Adipocyte (in vitro differentiated cells): ENCODE data around the gene ZNF445.
"Not testable (repeated sequence)": the region's sequence is repeated elsewhere in the genome, so short reads cannot be mapped to it uniquely, and the experiment has no call there.

Experiments used
- DNase-seq: peaks from one replicate; pipeline ENCODE4 v3.0.0-alpha.2; 2015; ENCODE audit warnings: low read depth
- H3K27me3 ChIP-seq: replicated peaks from 2 replicates; pipeline ENCODE4 v1.7.0; 2013; ENCODE audit warnings: mild to moderate bottlenecking, low read length, moderate library complexity; ENCODE audit not compliant: control insufficient read depth, insufficient read depth
- H3K36me3 ChIP-seq: 2 replicates; pipeline ENCODE4 v1.7.0; 2013; ENCODE audit warnings: low read length, mild to moderate bottlenecking, moderate library complexity; ENCODE audit not compliant: control insufficient read depth, insufficient read depth, severe bottlenecking
- H3K4me1 ChIP-seq: 2 replicates; pipeline ENCODE4 v1.7.0; 2013; ENCODE audit warnings: mild to moderate bottlenecking, low read length, moderate library complexity; ENCODE audit not compliant: control insufficient read depth, insufficient read depth
- H3K4me3 ChIP-seq: 2 replicates; pipeline ENCODE4 v1.7.0; 2013; ENCODE audit warnings: mild to moderate bottlenecking, low read length, moderate library complexity
- H3K9ac ChIP-seq: 2 replicates; pipeline ENCODE4 v1.7.0; 2013; ENCODE audit warnings: mild to moderate bottlenecking, low read length, moderate library complexity
- H3K9me3 ChIP-seq: 2 replicates; pipeline ENCODE4 v1.7.0; 2013; ENCODE audit warnings: mild to moderate bottlenecking, low read length, moderate library complexity; ENCODE audit not compliant: control insufficient read depth

Gene ZNF445

DNA sequence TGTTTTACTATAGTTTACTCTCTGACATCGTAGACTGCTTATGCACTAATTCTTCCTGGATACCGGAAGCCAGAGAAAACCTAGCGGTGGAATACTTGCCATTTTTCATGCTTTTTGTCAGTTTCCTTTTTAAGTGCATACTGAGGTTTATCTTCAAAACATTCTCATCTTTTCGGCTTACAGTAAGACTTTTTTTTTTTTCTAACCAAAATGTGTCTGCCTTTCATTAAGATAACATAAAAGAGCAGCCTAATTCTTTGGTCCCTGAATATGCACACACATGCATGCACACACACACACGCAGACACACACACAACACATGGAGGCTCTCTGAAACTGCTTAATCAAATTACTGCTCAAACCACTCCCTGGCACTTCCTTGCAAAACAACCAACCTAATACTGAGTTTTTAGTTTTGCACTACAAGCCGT, 1.3 kb downstream of the ZNF445 start:
- no peaks in the 10 kb centered on the region for H3K36me3 ChIP-seq
- peak overlapping the region; percentile 95 for H3K4me3 ChIP-seq
- H3K27me3 ChIP-seq, result no peaks in the 10 kb centered on the region
- no peaks in the 10 kb centered on the region for H3K9me3 ChIP-seq
- H3K9ac ChIP-seq, result peak overlapping the region; percentile 91
- peak; percentile 67 for DNase-seq
- H3K4me1 ChIP-seq, result peaks cover 8% of the 10 kb centered on the region

DNA sequence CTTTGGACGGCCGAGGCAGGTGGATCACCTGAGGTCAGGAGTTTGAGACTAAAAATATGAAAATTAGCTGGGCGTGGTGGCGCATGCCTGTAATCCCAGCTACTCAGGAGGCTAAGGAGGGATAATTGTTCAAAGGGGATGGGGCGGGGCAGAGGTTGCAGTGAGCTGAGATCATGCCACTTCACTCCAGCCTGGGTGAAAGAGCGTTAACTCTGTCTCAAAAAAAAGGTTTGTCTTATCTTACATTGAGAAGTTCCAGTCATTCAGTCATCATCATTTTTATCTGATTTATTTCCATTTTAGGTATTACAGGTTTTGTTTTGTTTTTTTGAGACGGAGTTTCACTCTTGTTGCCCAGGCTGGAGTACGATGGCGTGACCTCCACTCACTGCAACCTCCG, 2.6 kb downstream of the ZNF445 start:
- H3K27me3 ChIP-seq, DNase-seq, H3K36me3 ChIP-seq, H3K9ac ChIP-seq, H3K4me3 ChIP-seq, H3K9me3 ChIP-seq, H3K4me1 ChIP-seq: not testable (repeated sequence)

DNA sequence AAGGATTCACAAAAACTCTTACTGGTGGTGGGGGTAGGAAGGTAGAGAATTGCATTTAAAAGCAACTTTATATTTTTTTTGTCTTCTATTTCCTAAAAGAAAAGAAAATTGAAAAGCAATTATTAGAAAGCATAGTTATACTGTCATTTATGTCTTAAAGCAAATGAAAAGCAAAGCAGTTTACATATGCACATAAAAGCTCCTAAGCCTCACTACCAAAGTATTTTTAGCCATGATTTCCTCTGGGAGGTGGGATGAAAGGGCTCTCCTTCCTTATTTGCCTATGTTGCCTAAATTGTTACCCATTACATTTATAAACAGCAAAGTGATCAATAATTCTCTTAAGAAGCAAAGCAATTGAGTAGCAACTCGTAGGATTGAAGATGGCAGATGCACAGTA, 7.0 kb downstream of the ZNF445 start:
- Histone ChIP-seq H3K4me1 (peaks cover 4% of the 10 kb centered on the region), H3K9ac (no peak overlapping the region), H3K36me3 (peaks cover 12% of the 10 kb centered on the region), H3K4me3 (no peak overlapping the region), H3K27me3 (no peaks in the 10 kb centered on the region), H3K9me3 (no peaks in the 10 kb centered on the region)
- DNase-seq, result no peak

DNA sequence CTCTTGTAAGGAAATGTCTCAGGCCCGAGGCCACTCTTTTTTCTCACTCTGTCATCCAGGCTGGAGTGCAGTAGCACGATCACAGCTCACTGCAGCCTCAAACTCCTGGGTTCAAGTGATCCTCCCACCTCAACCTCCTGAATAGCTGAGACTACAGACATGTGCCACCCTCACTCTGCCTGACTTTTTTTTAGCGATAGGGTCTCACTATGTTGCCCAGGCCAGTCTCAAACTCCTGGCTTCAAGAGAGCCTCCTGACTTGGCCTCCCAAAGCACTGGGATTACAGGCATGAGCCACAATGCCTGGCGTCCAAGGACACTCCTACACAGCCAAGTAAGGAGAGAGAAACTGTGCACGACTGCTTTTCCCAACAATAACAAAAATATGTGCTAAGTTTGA, 7.6 kb downstream of the ZNF445 start:
- no peak for DNase-seq
- H3K27me3 ChIP-seq, result no peaks in the 10 kb centered on the region
- H3K36me3 ChIP-seq, result peaks cover 12% of the 10 kb centered on the region
- H3K9me3 ChIP-seq, result no peaks in the 10 kb centered on the region
- no peak overlapping the region for H3K9ac ChIP-seq
- H3K4me1 ChIP-seq, result peaks cover 4% of the 10 kb centered on the region
- no peak overlapping the region for H3K4me3 ChIP-seq

DNA sequence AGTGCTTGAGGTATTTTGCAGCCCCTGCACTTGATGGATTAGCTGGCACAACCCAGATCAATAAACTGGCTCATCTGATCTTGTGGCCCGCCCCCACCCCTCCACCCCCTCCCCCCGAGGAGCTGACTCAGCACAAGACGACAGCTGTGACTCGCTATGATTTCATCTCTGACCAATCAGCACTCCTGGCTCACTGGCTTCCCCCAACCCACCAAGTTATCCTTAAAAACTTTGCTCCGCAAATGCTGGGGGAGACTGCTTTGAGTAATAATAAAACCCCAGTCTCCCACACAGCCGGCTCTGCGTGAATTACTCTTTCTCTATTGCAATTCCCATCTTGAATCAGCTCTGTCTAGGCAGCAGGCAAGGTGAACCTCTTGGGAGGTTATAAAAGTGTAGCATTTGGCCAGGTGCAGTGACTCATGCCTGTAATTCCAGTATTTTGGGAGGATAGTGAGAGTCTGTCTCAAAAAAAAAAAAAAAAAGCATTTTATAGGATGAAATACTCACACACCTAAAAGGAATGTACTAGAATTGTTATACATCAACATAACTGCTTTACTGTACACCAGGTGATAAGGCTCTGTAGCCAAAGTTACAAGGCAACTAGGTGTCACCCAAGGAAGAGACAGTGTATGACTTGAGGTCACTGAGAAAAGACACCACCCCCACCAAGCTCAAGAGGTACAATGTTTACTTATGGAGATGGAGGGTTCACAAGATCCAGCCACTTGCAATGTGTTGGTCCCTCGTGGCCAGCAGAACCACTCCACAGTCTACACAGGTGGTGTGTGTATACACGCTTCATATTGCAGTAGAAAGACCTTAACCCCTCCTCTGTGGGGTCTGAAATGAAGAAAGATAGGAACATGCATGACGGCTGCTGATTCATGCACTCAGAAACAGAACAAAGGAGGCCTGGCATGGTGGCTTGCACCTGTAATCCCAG, 8.6 kb downstream of the ZNF445 start:
- H3K9ac ChIP-seq, result no peak overlapping the region
- peaks cover 4% of the 10 kb centered on the region for H3K4me1 ChIP-seq
- no peaks in the 10 kb centered on the region for H3K27me3 ChIP-seq
- peak; percentile 6 for DNase-seq
- H3K4me3 ChIP-seq, result no peak overlapping the region
- H3K9me3 ChIP-seq, result no peaks in the 10 kb centered on the region
- peaks cover 20% of the 10 kb centered on the region for H3K36me3 ChIP-seq

DNA sequence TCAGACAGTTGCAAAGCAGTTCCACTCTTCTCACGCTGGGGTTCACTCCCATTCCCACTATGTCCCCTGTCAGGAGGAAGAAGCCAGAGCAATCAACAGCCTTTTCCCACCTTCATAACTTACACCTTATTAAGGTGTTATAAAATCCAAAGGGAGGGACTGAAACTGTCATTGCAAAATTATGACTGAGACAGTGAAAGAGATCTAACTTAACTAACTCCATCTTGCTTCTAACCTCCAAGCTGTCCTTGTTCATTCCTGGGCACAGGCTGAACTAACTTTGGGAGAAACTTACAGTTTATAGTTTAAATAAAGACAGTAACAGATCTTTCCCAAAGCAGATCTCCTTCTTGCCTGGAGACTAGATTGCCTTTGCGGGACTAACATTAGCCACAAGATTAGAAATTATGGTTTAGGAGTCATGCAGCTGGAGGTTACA, 9.4 kb downstream of the ZNF445 start:
- H3K9ac ChIP-seq, H3K4me3 ChIP-seq, H3K4me1 ChIP-seq, DNase-seq, H3K27me3 ChIP-seq, H3K9me3 ChIP-seq: not testable (repeated sequence)
- peaks cover 28% of the 10 kb centered on the region for H3K36me3 ChIP-seq

DNA sequence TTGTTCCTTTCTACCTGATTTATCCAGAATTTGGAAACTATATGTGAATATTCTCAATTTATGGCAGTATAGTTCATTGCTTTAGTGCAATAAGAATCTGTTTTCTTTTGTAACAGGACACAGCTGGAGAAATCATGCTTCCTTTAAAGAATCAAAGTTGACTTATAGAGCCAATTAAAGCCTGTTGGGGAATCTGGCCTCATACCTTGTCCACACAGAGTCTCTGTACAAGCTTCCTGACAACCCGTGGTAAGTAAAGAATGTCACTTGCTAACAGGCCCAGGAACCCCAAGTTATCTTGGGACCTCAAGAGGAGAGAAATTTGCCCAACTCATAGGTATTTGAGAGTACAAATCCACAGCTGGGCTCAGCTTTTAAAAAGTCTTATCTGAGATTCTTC, 10.2 kb downstream of the ZNF445 start:
- Histone ChIP-seq H3K36me3 (peaks cover 30% of the 10 kb centered on the region), H3K9ac (no peak overlapping the region), H3K4me3 (no peak overlapping the region), H3K4me1 (peaks cover 4% of the 10 kb centered on the region), H3K27me3 (no peaks in the 10 kb centered on the region), H3K9me3 (no peaks in the 10 kb centered on the region)
- peak; percentile 9 for DNase-seq

DNA sequence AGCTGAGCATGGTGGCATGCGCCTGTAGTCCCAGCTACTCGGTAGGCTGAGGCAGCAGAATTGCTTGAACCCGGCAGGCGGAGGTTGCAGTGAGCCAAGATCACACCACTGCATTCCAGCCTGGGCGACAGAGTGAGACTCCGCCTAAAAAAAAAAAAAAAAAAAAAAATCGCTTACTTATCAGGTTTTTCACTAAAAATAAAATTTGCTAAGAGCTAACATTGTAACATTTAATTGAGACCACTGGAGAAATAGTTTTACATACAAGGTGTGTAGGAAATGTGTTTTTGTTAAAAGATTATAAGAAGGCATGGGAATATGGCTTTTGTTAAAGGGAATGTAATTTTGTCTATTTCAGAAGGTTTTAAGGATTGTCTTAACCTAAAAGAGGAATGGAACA, 12.6 kb downstream of the ZNF445 start:
- not testable (repeated sequence) for H3K9ac ChIP-seq, H3K4me1 ChIP-seq, DNase-seq, H3K4me3 ChIP-seq, H3K9me3 ChIP-seq, H3K27me3 ChIP-seq
- peaks cover 34% of the 10 kb centered on the region for H3K36me3 ChIP-seq

DNA sequence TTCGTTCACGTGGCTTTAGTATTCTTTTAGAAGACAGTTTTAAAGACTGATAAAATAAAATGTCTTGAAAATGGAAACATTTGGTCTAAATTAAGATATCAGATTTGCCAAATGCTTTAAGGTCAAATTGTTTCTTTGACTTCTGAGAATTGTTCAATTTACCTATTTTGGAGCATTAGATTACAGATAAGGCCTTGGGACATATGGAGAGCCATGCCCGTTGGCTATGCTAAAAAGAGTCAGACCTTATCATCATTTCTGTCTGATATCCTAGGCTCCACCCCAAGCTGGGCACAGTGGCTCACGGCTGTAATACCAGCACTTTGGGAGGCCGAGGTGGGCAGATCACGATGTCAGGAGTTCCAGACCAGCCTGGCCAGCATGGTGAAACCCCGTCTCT, 13.0 kb downstream of the ZNF445 start:
- H3K27me3 ChIP-seq, result no peaks in the 10 kb centered on the region
- H3K4me3 ChIP-seq, result no peak overlapping the region
- H3K9ac ChIP-seq, result no peak overlapping the region
- no peak for DNase-seq
- H3K36me3 ChIP-seq, result peaks cover 34% of the 10 kb centered on the region
- peaks cover 4% of the 10 kb centered on the region for H3K4me1 ChIP-seq
- H3K9me3 ChIP-seq, result no peaks in the 10 kb centered on the region

DNA sequence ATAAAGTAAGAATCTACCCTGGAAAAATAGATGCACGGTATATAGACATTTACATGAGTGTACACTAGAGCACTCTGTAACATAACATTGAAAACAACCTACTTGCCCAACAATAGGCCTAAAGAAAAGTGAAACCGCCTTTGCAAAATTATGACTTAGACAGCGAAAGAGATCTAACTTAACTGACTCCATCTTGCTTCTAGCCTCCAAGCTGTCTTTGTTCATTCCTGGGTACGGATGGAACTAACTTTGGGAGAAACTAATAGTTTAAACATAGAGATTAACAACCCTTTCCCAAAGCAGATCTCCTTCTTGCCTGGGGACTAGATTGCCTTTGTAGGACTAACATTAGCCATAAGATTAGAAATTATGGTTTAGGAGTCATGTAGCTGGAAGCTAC, 17.4 kb downstream of the ZNF445 start:
- not testable (repeated sequence) for H3K9me3 ChIP-seq, H3K4me3 ChIP-seq, H3K4me1 ChIP-seq, DNase-seq, H3K27me3 ChIP-seq, H3K9ac ChIP-seq
- H3K36me3 ChIP-seq, result peaks cover 55% of the 10 kb centered on the region

DNA sequence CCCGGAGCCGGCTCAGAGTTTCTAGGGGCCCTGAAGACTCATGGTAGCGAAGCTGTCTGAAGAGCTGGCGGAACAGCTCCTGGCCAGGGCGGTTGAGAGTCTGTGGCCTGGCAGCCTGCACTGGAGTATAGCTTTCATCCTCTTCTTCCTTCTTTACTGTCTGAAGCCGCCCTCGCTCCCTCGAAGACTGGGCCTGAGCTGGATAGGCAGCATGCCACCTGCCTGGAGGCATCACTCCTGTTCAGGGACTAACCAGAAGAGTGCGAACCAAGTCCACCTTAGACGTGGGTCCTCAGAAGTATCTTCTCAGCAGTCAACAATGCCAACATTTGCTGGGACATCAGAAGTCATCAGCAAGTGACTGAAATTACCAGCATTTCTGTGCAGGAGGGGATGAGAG, 22.2 kb downstream of the ZNF445 start:
- H3K36me3 ChIP-seq, result peaks cover 71% of the 10 kb centered on the region
- no peak for DNase-seq
- H3K9ac ChIP-seq, result no peak overlapping the region
- no peak overlapping the region for H3K4me3 ChIP-seq
- no peaks in the 10 kb centered on the region for H3K9me3 ChIP-seq
- no peaks in the 10 kb centered on the region for H3K27me3 ChIP-seq
- H3K4me1 ChIP-seq, result no peaks in the 10 kb centered on the region
